CD1c-positive myeloid dendritic cell (primary cell): ENCODE results near the gene SLC16A4.

Source experiments
- DNase-seq: peaks from one replicate; pipeline ENCODE4 v3.0.0-alpha.2; 2016; ENCODE audit errors: extremely low spot score

Gene SLC16A4

DNA sequence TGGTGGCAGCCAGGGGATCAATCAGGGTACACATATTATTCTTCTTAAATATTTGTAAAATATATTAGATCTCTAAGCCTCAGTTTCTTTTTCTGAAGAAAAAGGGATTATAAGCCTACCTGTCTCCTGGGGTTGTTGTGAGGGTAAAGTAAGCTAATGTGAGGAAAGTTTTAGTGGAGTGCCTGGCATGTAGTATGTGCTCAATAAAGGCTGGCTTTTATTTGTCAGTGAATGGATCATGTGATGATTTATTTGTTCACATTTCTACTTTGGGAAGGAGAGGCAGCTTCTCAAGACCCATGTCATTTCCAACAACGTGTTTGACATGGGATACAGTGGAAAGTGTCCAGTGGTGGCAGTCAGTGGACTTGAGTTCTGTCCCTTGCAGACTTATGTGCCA is 64.0 kb downstream of the SLC16A4 start:
- DNase-seq: no peak

DNA sequence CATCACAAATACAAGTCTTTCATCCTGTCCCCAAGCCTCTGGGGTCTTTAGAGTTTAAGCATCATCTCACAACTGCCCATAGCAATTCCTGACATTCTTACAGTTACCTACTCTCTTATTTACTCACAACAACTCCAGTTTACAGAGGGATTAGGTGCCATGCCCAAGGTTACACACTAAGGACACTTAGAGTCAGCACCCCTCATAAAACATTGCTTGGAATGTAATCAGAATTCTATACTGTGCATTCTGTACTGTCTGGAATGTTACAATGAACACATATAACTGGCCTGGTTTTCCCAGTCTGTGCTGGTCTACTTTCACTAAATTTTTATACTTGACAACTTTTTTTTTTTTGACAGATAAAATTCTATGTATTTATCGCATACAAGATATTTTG is 66.2 kb downstream of the SLC16A4 start:
- no peak for DNase-seq

- no peak for DNase-seq
These were observed 69.0 kb downstream of the SLC16A4 start for GRCh38 chr1:110321846-110322245.

DNA sequence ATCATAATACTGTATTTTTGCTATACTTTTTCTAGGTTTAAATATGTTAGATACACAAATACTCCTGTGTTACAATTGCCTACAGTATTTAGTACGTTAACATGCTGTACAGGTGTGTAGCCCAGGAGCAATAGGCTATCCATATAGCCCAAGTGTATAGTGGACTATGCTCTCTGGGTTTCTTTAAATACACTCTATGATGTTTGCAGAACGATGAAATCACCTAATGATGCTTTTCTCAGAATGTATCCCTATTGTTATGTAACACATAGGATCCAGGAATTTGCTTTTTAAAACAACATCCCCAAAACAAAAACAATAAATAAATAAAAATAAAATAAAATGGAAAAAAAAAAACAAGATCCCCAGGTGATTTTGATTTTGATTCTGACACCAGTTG is 69.8 kb downstream of the SLC16A4 start:
- DNase-seq: no peak

- DNase-seq: no peak
These were observed 70.7 kb downstream of the SLC16A4 start for GRCh38 chr1:110320168-110320518.

GRCh38 chr1:110319332-110320167 is 71.3 kb downstream of the SLC16A4 start:
- no peak for DNase-seq

DNA sequence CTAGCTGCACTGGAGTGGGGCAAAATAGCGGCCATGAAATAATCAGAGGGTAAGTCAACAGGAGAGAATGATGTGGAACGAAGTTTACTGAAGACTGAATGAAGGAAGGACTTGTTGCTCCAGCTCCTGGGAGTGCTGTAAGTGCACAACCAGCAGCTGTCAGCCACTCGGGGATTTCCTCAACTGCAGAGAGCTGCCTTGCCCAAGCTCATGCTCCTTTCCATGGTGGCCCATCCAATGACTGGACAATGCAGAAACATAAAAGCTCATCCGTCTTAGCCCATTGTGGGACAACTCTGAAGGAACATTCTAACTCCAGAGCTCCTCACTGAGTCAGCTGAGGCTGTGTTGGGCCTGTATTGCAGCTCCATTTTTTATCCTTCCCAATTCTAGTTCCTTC is 72.8 kb downstream of the SLC16A4 start:
- DNase-seq: no peak

- DNase-seq: no peak
These were observed 74.1 kb downstream of the SLC16A4 start for GRCh38 chr1:110316735-110317134.
